Activated CD8-positive, alpha-beta memory T cell treated with anti-CD3 and anti-CD28 coated beads, Interleukin-2, amount 50 U/mL, for 24 hours (primary cell): Measurements from ENCODE around the gene PLB1.

Source experiments
- DNase-seq: peaks from one replicate; pipeline ENCODE4 v3.0.0-alpha.2; 2020; ENCODE audit errors: extremely low read depth

PLB1 gene

DNA sequence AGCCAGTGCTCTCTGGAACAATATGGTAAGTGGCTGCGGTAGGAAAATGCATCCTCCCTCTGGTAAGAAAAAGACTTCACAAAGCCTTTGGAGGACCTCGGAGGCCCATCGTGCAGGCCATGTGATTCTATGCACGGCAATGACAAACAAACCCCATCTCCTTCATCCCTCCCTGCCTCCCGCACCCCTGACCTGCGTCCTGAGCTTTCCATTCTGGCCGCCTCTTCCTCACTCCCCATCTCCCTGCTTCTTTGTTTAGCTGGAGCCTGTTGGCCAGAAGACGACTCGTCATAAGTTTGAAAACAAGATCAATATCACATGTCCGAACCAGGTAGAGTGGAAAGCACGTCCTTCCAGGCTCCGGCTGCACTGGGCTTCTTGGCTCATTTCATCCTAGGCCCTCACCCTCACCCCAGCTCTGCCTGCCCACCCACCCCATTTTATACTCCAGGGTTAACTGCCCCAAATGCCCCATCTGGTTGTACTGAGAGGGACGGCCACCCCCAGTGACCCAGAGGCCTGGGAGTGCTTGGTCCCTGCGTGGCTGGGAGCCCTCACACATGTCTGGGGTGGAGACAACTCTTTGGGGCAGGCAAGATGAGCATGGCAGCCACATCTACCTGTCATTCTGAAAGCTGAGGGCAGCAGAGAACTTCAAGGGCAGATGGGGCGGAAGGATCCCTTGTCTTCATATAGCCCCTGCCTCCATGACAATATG lies 94.0 kb downstream of the PLB1 start:
- DNase-seq: no peak

GRCh38 chr2:28590496-28591301 lies 94.8 kb downstream of the PLB1 start:
- DNase-seq: no peak

GRCh38 chr2:28591711-28592335 lies 96.0 kb downstream of the PLB1 start:
- DNase-seq: no peak

- DNase-seq: no peak
Measured at GRCh38 chr2:28592481-28592880, 96.6 kb downstream of the PLB1 start.

- no peak for DNase-seq
Measured at GRCh38 chr2:28593160-28593755, 97.4 kb downstream of the PLB1 start.

DNA sequence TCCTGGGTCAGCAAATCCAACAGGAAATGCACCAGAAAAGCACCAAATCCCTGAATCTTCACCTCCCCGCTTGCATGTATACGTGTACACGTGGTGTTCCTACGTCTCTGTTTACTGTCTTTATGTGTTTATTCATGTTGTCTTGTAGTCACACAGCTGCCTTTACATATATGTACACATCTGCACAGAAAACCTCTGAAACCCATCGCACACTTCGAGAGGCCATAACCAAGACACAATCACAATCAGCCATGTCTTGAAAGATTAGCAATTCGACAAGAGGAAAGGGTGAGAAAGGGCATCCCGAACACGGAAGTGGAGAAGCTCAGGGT lies 98.1 kb downstream of the PLB1 start:
- DNase-seq: no peak

DNA sequence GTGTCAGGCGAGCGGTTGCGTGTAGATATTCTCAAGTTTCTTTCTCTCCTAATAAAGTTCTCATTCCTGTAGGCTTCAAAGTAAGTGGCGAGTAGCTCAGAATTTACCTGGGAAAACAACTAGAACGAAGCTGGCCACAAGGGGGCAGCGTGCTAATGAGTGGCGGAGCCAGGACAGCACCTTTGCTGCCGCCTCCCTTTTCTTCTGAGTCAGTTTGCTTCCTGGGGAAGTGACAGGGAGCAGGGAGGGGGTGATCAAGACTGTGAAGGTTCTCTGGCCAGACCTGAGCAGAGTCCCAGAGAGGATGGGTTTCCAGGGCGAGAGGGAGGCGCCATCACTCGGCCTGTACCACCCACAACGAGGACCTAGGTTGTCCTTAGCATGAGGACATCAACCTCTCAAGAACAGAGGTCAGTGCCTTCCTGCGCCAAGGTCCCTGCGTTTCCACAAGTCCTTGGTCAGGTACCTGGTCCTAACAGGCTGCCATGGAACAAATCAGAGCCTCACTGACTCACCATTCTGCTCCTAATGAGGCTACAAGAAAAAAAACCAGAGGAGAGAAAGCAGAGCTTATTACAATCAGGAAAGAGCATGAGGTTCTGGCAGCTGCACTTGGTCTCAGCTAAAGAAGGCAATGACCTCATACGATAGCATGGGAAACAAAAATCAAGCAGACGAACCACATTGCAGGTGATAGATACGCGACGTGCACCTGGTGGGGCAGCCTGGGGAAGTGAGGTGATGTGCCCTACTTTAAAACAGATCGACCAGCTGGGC lies 98.7 kb downstream of the PLB1 start:
- peak; percentile 75 for DNase-seq

DNA sequence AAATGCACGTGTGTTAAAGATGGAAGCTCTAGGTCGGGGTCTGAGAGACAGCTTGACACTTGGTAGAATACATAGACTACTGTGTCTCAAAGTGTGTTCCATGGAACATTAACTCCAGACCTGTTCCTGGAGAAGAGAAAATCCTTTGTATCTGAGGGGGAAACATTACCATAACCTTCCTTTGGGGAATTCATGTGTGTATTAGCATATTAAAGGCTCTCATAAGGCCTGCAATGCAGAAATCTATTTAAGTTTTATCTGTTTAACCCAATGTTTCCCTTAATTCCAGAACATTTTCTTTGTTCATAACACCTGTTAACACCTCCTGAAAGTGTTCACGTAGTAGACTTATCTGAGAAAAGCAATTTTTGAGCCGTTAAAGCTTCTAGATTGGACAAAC lies 99.5 kb downstream of the PLB1 start:
- DNase-seq: no peak

- DNase-seq: no peak
Measured at GRCh38 chr2:28598484-28598883, 102.6 kb downstream of the PLB1 start.

DNA sequence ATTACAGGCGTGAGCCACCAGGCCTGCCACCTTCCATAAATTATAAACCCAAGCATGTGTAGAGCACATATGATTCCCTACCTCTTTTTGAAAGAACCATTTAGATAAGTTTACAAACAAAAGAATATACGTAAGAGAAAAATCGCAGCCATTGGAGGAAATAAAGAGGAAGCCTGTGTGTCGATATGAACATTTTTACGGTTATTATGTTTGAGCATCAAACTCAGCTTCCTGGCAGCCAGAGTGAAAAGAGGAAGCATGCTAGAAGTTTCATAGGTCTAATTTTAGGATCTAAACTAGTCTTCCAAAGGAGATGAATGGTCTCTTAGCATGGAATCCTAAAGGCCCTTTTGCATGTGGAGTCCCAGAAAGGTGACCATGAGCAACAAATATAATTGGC lies 104.3 kb downstream of the PLB1 start:
- DNase-seq: no peak

GRCh38 chr2:28601616-28602015 lies 105.8 kb downstream of the PLB1 start:
- no peak for DNase-seq

- no peak for DNase-seq
Measured at GRCh38 chr2:28602136-28602660, 106.3 kb downstream of the PLB1 start.

- DNase-seq: no peak
Measured at GRCh38 chr2:28602751-28603639, 107.1 kb downstream of the PLB1 start.

DNA sequence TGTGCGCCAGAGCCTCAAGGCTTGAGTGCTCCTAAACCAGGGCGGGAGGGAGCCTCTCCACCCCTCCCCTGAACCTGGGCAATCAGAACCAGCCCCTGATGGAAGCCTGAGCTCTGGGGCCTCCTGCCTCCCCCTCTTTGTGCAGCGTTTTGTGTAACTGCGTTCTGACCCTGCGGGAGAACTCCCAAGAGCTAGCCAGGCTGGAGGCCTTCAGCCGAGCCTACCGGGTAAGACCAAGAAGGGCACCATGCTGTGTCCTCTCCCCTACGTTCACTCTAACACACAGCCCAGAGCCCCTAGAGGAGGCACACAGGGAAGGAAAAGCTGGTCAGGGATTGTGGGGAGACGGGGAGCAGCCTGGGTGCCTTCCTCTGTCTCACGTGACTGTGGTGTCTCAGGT lies 108.0 kb downstream of the PLB1 start:
- no peak for DNase-seq

GRCh38 chr2:28604284-28604843 lies 108.5 kb downstream of the PLB1 start:
- no peak for DNase-seq

DNA sequence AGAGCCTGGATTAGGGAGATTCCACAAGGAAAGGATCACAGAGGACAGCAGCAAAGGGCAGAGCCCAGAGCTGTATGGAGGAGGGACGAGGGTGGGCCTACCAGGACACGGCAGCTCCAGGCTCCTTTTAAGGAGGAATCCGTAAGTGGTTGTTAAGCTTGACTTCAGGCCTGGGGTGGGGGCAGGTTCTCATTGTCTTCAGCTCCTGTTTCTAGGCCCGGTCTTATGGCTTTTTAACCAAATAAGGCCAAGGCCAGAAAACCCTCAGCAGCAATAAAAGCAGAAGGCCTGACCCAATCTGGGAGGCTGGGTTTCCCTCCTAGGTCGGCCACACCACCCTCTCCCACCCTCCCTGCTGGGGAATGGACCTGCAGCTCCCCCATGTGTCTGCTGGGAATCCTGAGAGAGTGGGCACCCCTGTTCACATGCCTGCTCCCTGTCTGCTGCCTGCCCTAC lies 111.2 kb downstream of the PLB1 start:
- DNase-seq: no peak

DNA sequence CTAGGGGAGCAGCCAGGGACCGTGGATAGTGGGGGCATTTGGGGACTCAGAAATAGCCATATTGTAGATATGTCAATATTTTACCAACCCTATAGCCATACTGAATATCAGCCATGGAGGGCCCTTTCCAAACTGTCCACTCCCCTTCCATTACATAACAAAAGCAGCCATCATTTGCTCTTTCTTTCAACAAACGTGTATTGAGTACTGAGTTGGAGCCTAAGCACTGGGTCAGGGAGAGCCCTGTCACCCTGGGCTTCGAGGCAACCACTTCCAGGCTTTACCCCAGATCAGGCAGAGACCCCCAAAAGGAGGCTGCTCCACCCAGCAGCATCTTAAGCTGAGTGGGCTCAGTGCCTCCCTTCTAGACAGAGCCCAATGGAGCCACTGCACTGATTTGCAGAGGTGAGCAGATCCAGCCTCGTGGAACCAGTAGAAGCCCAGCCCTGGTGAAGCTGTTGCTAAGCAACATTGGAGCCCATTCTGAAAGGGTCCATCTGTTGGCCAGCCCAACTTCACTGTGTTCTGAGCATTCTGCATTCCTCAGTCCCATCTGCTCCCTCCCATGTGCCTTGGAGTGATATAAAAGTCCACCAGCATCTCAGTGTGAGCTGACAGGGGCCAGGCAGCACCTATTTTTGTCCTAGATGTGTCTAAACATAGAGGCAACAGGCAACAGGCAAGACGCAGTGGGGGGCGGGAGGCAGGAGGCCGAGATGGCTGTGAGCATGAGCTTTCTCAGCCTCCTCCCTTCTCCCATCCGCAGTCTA lies 112.1 kb downstream of the PLB1 start:
- DNase-seq: no peak

DNA sequence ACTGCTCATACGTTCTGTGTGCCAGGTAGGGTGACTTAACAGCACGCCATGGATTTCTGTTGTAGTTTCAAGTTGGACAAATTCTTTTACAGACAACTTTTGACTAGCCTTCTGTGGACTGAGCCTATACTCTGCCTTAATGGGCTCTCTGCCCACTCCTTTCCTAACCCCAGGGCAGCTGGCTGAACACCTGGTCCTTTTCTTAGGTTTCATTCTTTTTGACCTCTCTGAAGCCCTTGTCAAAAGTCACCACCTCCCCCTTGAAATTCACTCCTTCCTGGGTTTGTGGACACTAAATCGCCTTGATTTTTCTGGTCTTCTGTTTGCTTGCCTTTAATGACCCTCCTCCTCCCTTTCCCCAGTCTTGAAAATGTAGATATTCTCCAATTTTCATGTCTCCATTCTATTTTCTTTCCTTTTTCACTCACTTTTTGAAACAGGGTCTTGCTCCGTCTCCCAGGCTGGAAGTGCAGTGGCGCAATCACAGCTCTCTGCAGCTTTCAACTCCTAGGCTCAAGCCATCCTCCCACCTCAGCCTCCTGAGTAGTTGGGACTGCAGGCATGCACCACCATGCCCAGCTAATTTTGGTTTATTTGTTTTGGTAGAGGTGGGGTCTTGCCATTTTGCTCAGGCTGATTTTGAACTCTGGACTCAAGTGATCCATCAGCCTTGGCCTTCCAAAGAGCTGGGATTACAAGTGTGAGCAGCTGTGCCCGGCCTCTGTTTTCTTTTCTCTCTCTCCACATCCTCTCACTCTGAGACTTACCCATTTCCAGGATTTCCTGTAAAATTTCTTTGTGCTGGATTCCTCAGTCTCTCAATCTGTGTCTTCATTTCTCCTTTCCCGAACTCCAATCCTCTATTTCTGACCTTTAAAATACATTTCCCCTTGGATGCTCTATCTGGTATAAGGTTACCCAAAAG lies 112.9 kb downstream of the PLB1 start:
- no peak for DNase-seq
